NOMO-1 treated with dmso at 0.1 percent for 144 hours (cell line): Measurements from ENCODE around the gene PAN2.
"Not testable (repeated sequence)": the region's sequence is repeated elsewhere in the genome, so short reads cannot be mapped to it uniquely, and the experiment has no call there.

ENCODE experiments used
- DNase-seq: peaks from one replicate; lab custom pipeline; 2025; ENCODE audit not compliant: unreplicated experiment; lab: John Stamatoyannopoulos, UW

The PAN2 gene

DNA sequence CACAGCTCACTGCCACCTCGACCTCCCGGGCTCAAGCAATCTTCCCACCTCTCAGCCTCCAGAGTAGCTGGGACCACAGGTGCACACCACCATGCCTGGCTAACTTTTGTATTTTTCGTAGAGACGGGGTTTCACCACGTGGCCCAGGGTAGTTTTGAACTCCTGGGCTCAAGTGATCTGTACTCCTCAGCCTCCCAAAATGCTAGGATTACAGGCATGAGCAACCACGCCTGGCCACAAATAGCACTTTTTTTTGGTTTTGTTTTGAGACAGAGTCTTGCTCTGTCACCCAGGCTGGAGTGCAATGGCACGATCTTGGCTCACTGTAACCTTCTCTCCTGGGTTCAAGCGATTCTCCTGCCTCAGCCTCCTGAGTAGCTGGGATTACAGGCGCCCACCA is 13.5 kb upstream of the PAN2 start:
- DNase-seq, result not testable (repeated sequence)

GRCh38 chr12:56346675-56347074 is 12.9 kb upstream of the PAN2 start:
- no peak for DNase-seq

DNA sequence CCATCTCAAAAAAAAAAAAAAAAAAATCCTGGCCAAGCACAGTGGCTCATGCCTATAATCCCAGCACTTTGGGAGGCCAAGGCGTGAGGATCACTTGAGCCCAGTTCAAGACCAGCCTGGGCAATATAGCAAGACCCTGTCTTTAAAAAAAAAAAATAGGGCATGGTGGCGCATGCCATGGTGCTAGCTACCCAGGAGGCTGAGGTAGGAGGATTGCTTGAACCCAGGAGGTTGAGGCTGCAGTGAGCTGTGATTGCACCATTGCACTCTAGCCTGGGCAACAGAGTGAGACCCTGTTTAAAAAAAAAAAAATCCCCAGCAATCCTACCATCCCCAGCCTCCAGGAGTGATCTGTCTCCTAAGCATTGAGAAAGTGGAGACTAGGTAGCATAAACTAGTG is 8.5 kb upstream of the PAN2 start:
- DNase-seq, result not testable (repeated sequence)

DNA sequence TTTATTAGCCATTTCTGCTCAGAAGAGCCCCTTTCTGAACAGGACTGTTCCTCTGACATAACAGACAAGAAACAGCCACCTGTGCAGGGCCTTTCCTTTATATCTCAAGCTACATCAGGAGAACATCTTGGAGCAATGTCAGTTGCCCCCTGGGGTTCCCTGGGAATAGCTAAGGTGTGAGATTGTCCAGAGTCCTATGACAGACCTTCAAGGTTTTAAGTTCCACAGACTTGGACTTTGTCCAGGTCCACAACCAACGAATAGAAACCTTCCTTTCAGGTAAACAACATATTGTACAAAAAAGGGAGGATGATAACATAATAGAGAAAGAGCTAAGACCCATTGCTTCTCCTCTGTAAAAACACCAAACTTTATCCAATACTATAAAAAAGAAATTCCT is 7.8 kb upstream of the PAN2 start:
- DNase-seq, result no peak

- no peak for DNase-seq
Observed at GRCh38 chr12:56339158-56339422, 5.3 kb upstream of the PAN2 start.

GRCh38 chr12:56338308-56339157 is 4.7 kb upstream of the PAN2 start, which contains the start of gene IL23A:
Gene IL23A, plus strand, starts transcription at chr12:56338884. Its CDS starts 161 bp downstream, at chr12:56339045.
- DNase-seq, result no peak

DNA sequence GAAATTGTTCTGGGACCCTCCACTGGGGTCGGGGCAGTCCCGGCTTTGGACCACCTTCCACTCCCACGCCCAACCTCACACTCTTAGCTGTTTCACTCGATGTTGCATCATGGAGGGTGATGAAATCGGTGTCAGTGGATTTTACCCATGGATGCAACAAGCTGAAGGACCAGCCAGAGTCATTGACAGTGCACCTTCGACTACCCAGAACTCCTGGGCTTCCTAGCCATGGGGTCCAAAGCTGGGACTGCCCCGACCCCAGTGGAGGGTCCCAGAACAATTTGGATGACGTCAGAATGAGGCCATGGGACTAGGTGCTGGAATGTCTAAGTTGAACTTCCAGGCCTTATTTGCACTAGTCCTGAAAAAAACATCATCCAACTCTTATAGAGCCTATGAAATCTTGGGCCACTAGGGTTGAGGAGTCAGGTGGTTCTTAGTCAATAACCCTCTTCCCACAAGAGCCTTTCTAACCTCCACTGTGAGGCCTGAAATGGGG is 4.0 kb upstream of the PAN2 start:
- no peak for DNase-seq

GRCh38 chr12:56336361-56337167 is 2.8 kb upstream of the PAN2 start:
- DNase-seq, result peak; percentile 93

DNA sequence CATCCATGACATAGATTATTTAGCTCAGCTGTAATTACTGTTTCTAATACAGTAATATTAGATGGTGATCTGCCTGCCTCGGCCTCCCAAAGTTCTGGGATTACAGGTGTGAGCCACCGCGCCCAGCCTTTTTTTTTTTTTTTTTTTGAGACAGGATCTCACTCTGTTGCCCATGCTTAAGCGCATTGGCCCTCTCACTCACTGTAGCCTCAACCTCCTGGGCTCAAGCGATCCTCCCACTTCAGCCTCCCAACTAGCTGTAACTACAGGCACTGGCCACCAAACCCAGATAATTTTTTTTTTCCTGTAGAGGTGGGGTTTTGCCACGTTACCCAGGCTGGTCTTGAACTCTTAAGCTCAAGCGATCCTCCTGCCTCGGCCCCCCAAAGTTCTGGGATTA is 1.7 kb upstream of the PAN2 start:
- DNase-seq, result not testable (repeated sequence)

DNA sequence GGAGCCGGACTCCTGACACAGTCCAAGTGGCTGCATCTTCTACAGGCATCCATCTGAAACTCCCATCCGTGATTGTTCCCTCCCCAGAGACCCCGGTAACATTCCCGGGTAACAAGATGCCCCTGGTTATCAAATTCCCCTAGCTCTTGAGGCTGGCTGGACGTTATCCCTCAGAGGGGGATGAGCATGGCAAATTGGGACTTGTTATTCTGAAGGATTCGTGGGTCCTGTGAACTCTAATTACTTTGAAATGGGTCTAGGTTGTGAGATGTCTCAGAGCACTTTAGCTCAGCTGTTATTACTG is 642 bp upstream of the PAN2 start:
- DNase-seq, result no peak

DNA sequence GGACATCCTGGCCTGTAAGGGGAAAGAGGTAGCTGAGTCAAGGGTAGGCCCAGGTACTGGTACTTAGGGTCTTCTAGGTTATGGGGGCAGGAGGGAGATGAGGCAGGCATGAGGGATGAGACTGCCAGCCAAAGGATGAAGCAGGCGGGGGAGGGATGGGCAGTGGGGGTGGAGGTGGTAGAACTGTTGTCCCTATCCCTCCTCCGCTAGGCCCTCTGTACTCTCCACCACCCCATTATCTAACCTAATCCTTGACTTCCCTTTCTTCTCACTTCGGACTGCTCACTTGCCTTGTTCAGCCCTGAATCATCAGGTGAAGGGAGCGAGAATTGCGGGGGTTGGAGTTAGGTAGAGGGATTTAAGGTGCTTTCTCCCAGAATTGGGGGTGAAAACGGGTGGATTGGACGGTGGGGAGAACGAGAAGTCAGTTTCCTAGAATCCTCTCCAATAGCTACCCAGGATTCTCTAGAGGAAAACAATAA is 562 bp downstream of the PAN2 start:
- DNase-seq, result peak; percentile 55

DNA sequence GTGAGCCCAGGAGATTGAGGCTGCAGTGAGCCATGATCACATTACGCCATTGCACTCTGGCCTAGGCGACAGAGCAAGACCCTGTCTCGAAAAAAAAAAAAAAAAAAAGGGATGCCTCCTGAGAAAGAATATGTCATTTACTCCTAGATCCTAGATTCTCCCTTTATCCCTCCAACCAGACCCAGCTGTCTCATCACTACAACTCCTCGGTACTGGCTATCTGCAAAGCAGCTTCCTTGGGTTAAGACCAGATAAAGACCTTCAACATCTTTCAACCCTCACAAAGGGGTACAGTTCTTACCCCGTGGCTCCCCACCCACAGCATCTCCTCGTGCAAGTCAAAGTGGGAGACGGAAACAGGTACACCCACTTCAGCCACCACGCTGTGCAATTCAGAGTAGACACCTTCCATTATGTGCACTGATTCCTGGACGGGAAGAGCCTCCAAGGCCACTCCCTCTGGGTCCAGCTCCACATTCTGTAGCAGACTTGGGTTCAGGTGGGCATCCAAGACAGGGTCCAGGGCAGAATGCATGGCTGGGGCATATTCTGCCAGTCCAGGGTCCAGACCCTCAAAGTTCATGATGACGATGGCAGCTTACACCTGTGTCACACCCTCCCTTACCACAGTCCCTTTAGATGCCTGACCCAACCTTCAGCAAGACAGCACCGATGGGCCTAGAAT is 1.1 kb downstream of the PAN2 start:
- DNase-seq, result no peak

- no peak for DNase-seq
Observed at GRCh38 chr12:56330936-56331490, 2.8 kb downstream of the PAN2 start.

- DNase-seq, result no peak
Observed at GRCh38 chr12:56326533-56326932, 7.3 kb downstream of the PAN2 start.

DNA sequence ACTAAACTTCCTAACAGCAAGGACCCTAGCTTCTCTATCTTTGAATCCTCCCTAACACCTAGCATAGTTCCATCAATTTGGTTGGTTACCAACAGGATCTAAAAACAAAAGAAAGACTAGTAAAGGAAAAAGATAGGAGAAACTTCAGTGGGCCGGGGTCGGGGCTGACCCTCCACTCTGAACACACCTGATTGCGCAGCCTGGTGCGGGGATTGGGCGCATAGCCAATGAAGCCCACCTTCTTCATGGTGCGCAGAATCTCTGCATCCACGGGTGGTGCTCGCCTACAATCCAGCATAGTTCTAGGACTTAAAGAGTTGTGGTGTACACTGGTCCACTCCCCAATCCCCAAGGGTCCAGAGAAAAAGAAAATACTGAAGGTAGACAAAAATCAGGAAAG is 7.7 kb downstream of the PAN2 start:
- DNase-seq, result no peak

DNA sequence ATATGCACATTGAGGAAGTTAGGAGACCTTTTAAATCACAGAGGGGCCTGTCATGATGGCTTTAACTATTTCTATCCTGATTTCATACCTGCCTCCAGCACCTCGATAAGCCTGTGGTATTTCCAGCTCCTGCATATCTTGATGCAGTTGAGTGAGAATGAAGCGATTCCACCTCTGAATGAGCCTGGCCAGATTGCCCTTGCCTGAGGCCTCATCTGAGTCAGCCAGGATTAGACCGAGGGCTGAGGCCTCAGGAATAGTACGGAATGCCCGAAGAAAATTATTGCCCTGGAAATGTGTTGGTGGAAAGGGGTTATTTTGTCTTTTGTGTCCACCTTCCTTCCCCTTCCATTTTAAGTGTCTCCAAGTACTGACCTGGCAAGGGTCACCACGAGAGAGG is 9.6 kb downstream of the PAN2 start:
- DNase-seq, result no peak

GRCh38 chr12:56321610-56322009 is 12.2 kb downstream of the PAN2 start:
- not testable (repeated sequence) for DNase-seq

DNA sequence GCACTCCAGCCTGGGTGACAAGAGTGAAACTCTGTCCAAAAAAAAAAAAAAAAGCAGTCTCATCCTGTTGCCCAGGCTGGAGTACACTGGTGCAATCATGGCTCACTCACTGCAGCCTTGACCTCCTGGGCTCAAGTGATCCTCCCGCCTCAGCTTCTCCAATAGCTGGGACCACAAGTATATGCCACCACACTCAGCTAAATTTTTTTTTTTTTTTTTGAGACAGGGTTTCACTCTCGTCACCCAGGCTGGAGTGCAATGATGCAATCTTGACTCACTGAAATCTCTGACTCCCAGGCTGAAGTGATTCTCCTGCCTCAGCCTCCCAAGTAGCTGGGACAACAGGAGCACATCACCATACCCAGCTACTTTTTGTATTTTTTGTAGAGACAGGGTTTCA is 12.8 kb downstream of the PAN2 start:
- DNase-seq, result no peak

GRCh38 chr12:56317675-56318074 is 16.1 kb downstream of the PAN2 start:
- DNase-seq, result no peak

DNA sequence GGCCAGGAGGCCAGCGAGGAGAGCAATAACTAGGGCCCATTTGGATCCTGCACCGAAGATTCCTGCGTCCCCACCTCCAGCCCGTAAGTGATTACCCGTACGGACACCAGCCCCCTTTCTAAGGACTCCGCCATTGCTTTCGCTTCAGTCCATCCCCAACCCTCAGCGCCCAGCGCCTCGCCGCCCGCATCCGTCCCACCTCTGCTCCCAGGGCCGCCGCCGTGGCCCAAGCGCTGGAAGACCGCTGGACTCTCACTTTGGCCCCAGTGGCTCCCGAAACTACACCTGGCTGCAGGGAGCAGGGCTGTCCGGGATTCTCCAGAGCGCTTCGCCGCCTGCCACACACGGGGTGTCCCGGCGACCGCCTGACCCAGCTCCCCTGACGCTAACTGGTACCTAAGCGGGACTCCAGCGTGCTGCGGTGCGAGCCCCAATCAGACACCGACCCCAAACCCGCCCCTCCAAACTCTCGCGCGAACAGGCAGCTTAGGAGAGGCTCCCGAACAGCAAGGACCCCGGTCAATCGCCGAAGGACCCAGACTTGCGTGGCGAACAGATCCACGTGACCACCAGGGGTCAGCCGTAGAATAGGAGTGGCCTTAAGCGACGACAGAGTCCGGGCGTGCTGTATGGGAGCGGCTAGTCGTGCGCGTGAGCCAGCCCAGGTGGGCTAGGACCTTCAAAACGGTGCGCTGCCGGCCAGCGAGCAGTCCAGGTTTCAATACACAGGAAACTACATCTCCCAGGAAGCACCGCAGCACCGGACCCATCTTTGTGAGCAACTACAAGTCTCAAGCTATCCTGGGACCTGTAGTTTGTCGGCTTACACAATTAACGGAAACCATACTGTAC is 18.0 kb downstream of the PAN2 start, which contains the start of gene CNPY2:
TSS of gene CNPY2 (minus strand) at position 367 of the 852 bp plus-strand sequence. CDS start 771 bp downstream, outside the sequence.
- peak; percentile 93 for DNase-seq
